Adipose tissue (tissue), 3 donors: ENCODE measurements around the gene CLINT1. TPM values are rescaled to one million over a fixed set of nuclear protein-coding genes. Genes with fewer than 3 reads are reported as not detected.

ENCODE experiments used
- H3K27ac ChIP-seq: one replicate; pipeline ENCODE4 v1.5.1; 2013; ENCODE audit warnings: low read depth, low read length
- WGBS, 3 donors: extraction: QIAGEN DNeasy Blood & Tissue Kit; methylation state at CpG; one replicate each; pipeline ENCODE4 v1.1.7; 2013; 5-methylcytosine and 5-hydroxymethylcytosine counted together
- polyA plus RNA-seq, 3 donors: library from polyadenylated mRNA; stranded (reverse); fragments of 200-250 nt; gene quantifications; one replicate each; pipeline ENCODE4 v1.2.3, GENCODE V29; 2013
- donor health status: healthy with polysubstance abuse.
- donor health status: Bipolar disorder and iron deficiency.
- donor health status: healthy.

The CLINT1 gene
- polyA plus RNA-seq, 3 donors = 29.6 to 41.2 (median 29.7) TPM

DNA sequence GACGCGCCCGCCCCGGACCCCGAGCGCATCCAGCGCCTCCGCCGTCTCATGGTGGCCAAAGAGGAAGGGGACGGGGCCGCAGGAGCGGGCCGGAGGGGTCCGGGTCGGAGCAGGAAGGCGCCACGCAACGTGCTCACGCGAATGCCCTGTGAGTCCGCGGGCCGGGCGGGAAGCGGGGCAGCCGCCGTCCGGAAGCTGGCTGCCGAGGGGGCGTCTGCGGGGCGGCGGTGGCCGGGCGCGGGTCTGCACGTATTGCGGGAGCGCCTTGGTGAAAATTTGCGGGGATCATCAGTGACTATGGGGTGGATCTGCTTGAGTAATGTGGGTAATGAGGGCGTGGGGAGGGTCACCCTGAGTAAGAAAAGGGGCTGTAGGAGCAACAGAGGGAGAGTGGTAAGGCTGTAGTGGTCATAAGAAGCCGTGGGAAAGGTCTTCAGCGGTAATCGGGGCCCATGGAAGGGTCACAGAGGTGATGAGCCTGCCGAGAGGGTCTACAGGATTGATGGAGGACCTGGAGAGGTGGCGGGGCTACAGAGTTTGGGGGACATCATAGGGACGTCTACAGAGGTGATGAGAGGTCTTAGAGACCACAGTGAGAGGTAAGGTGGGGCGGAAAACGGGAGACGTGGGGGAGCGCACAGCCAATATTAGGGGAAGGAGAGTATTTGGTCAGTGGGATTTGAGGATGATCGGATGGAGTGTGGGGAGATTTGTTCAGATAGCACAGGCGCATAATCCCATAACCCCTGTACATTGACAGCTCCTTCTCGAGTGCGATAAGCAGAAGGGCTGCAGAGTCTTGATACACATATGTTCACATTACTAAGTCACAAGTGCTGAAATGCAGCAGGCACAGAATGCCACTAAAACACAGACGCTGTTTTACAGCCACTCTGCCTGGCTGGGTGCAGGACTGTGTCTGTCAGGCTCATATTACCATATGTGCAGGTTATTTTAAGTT is 114.6 kb downstream of the CLINT1 start:
- no peak overlapping the region for H3K27ac ChIP-seq

GRCh38 chr5:157743163-157744050 is 115.5 kb downstream of the CLINT1 start, which contains the start of gene LSM11:
LSM11 (plus strand) TSS chr5:157743712; CDS start chr5:157743751, 39 bp downstream.
- 0% methylated on average over 41 to 79 of the region's 79 CpGs for WGBS, 3 donors
- no peak within 1 kb of the TSS for H3K27ac ChIP-seq

More for the DNA sequence above, 114.6 kb downstream of the CLINT1 start:
- 5% methylated on average over 54 to 56 of the region's 56 CpGs for WGBS, 3 donors

DNA sequence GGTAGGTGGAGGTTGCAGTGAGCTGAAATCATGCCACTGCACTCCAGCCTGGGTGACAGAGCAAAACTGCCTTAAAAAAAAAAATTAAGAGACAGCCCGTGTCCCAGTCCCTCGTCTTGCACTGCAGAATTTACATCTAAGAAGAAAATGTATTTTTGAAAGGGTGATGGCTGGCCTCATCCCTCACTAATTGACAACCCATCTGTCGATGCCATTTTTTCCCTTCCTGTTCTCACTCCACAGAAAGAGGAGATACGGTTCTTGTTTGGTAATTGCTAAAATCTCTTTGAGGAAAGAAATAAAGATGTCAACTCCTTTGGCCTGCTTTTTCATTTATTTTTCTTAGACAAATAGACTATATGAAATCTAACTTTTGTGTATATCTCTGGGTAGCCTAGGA is 117.8 kb downstream of the CLINT1 start:
- WGBS, 3 donors = 70 to 75% (median 71%) methylated on average over 4 of the region's 4 CpGs

DNA sequence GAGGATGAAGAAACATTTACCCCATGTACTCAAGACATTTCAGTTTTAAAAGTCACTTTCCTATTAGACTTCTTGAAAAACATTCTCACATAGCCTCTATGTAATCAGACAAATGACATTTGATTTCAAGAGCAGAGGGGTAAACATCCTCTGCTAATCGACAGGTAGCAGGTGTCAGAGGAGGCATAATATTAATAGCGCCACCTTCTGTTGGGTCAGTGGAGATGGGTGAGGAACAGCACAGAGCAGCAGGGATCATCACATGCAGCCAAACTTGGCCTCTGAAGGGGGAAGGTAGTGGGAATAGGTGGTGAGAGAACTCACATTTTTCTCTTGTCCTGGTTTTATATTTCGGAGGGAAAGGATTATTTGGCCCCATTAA is 118.7 kb downstream of the CLINT1 start:
- 34 to 63% (median 55%) methylated on average over 3 of the region's 3 CpGs for WGBS, 3 donors
- no peak overlapping the region for H3K27ac ChIP-seq

More for the DNA sequence above, 117.8 kb downstream of the CLINT1 start:
- no peak overlapping the region for H3K27ac ChIP-seq

DNA sequence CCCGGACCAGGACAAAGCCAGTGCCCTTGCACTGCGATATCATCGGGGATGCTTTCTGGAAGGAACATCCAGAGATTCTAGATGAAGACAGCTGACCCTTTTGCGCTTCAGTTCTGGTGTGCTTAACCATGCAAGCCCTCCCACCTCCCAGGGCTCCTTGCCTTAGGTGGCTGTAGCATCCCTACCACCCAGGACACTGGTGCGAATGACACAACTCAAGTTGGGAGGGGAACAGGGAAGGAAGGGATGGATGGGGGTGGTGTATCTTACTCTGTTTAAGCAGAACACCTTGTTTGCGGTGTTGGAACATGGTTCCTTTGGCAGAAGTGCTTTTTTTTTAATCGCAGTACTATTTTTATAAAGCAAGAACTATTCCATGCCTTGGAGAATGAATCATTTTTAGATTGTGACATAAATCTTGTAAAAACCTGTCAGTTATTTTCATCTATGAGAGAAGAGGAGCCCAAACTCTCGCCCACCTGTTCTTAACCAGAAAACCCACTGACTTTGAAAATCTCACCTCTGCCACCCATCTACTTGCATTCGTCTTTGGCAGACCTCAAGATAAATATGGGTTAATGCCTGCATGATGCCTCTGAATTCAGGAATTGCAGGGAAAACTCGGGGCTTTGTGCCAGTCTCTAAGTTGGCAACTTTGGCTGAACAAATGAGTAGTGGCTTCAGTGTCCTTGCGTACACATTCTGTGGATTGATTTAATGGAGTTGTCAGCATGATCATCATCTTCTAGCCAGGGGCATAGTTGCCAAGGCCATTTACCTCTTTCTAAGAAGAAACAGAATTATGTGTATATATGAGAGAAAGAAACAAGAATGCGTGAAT is 119.3 kb downstream of the CLINT1 start:
- no peak overlapping the region for H3K27ac ChIP-seq
- 84 to 88% (median 85%) methylated on average over 12 of the region's 12 CpGs for WGBS, 3 donors

DNA sequence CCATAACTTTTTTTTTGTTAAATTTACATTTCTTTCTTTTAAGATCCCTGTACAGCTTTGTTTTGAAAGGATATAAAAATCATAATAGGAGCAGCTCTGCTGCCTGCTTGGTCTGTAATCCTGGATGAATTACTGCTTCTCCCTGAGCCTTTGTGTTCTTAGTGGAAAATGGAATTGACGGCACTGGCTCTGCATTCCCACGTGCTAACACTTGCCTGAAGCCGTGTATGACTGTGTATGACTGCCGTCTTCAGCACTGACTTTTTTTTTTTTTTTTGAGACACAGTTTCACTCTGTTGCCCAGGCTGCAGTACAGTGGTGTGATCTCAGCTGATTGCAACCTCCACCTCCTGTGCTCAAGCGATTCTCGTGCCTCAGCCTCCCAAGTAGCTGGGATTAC is 123.0 kb downstream of the CLINT1 start:
- no peak overlapping the region for H3K27ac ChIP-seq
- 85 to 94% (median 90%) methylated on average over 6 of the region's 6 CpGs for WGBS, 3 donors

Other genes starting within 250 kb of the CLINT1 start
- gene SOX30, start 206.7 kb downstream of the CLINT1 start, polyA plus RNA-seq = under 1 TPM in 2 of 3 donors, not detected in 1; 0.03 to 0.07 TPM
- not detected for gene C5orf52, start 187.6 kb downstream of the CLINT1 start, polyA plus RNA-seq
- 10 to 100 TPM in 2 of 3 donors, 1 to 10 TPM in 1; 9.0 to 13.5 (median 11.7) TPM for gene THG1L, start 127.7 kb downstream of the CLINT1 start, polyA plus RNA-seq
- gene LSM11, start 115.4 kb downstream of the CLINT1 start, polyA plus RNA-seq = 1 to 10 TPM in 1 of 3 donors, under 1 TPM in 2; 0.82 to 1.4 (median 0.90) TPM